ENCODE measurements around the gene TERT. TPM values are rescaled to one million over a fixed set of nuclear protein-coding genes. Genes with fewer than 3 reads are reported as not detected.

The TERT gene
- total RNA-seq, 2 donors from 2014 or later = not detected

DNA sequence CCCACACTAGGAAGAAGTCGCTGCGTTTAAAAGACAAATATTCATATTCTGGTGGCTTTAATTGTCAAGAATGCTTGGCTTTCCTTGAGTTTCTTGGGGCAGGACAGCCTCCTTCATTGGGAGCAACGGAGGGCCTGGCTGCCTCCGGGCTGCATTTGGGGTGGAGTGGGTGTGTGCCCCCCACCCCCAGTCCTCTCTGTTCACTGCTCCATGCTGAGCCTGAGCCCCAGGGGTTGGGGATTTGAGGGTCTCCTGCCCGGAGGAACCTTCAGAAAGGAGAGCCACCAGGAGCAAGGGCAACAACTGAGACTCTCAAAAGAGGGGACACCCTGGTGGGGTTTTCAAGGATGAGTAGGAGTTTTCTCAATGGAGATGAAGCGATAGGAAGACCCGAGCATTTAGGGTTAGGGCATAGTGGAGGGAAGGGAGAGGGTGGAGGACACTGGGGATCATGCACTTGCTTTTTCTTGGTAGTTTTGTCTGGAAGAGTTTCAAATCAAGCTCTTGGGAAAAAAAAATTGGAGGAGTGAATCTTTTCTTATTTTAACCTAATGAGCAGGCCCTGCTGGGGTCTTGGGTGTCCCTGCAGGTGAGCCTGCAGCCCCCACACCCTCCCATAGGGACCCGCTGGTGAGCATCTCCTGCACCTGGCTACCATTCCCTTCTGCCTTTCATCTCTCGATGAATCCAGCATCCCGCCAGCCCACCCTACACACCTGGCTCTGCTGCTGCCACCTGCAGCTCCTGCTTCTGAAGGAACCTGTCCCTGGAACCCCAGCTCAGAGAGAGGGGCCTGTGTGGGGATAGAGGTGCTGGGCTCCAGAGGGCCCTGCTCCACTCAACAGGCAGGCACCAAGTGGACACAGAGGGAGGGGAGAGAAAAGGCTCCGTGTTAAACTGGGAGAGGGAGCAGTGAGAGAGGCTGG, 89.3 kb downstream of the TERT start:
- no peaks in the 10 kb centered on the region for H3K36me3 ChIP-seq
- no peaks in the 10 kb centered on the region for H3K27me3 ChIP-seq (replicated peaks; ENCODE audit: insufficient read depth)
- no peak for ATAC-seq (ENCODE audit: insufficient number of reproducible peaks, low FRiP score, low read depth)
- H3K4me1 ChIP-seq (ENCODE audit: control insufficient read depth in 1 of 2, low read depth in 2 of 2) = no peaks in the 10 kb centered on the region
- TF ChIP-seq, protein P1, sequence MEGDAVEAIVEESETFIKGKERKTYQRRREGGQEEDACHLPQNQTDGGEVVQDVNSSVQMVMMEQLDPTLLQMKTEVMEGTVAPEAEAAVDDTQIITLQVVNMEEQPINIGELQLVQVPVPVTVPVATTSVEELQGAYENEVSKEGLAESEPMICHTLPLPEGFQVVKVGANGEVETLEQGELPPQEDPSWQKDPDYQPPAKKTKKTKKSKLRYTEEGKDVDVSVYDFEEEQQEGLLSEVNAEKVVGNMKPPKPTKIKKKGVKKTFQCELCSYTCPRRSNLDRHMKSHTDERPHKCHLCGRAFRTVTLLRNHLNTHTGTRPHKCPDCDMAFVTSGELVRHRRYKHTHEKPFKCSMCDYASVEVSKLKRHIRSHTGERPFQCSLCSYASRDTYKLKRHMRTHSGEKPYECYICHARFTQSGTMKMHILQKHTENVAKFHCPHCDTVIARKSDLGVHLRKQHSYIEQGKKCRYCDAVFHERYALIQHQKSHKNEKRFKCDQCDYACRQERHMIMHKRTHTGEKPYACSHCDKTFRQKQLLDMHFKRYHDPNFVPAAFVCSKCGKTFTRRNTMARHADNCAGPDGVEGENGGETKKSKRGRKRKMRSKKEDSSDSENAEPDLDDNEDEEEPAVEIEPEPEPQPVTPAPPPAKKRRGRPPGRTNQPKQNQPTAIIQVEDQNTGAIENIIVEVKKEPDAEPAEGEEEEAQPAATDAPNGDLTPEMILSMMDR (IDR thresholded peaks at IDR 0.05) = no peak
- no peaks in the 10 kb centered on the region for H3K9me3 ChIP-seq
- H3K27ac ChIP-seq = no peak overlapping the region
- DNase-seq (ENCODE audit: low spot score) = no peak
- H3K4me3 ChIP-seq = no peak overlapping the region

DNA sequence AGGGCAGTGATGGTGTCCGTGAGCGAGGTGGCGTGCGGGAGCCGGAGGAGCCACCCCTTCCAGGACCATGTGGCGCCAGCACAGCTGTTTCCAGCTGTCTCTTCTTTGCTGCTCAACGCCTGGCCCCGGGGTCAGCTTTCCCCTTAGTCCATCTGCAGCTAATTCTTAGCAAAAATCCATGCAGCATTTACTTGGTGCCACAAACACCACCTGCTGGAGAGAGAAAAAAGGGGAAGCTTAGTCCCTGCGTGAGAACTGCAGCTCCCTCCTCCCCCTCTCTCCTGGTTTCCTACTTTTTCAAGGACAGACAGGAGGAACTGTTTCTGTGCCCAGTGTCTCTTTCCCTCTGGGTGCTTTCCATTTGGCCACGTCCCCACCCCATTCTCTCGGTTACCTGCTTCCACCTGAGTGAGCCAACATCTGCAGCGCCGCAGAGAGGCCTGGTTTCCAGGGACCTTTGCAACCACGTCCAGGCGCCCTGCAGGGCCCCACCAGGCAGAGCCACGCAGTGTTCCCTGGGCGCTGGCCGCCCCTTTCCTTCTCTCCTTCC, 90.1 kb downstream of the TERT start:
- Histone ChIP-seq H3K27me3 (replicated peaks; ENCODE audit: insufficient read depth) (no peaks in the 10 kb centered on the region), H3K4me1 (ENCODE audit: control insufficient read depth in 1 of 2, low read depth in 2 of 2) (no peaks in the 10 kb centered on the region), H3K27ac (no peak overlapping the region), H3K9me3 (no peaks in the 10 kb centered on the region), H3K4me3 (no peak overlapping the region), H3K36me3 (no peaks in the 10 kb centered on the region)
- ATAC-seq (ENCODE audit: insufficient number of reproducible peaks, low FRiP score, low read depth) = no peak
- TF ChIP-seq, protein P1 (IDR thresholded peaks at IDR 0.05) = no peak
- DNase-seq (ENCODE audit: low spot score) = no peak

GRCh38 chr5:1203968-1204692, 90.7 kb downstream of the TERT start:
- DNase-seq (ENCODE audit: low spot score) (no peak), ATAC-seq (ENCODE audit: insufficient number of reproducible peaks, low FRiP score, low read depth) (no peak)
- Histone ChIP-seq H3K4me1 (ENCODE audit: control insufficient read depth in 1 of 2, low read depth in 2 of 2) (no peaks in the 10 kb centered on the region), H3K36me3 (no peaks in the 10 kb centered on the region), H3K9me3 (no peaks in the 10 kb centered on the region), H3K27me3 (replicated peaks; ENCODE audit: insufficient read depth) (no peaks in the 10 kb centered on the region), H3K27ac (no peak overlapping the region), H3K4me3 (no peak overlapping the region)
- TF ChIP-seq, protein P1 (IDR thresholded peaks at IDR 0.05) = no peak

DNA sequence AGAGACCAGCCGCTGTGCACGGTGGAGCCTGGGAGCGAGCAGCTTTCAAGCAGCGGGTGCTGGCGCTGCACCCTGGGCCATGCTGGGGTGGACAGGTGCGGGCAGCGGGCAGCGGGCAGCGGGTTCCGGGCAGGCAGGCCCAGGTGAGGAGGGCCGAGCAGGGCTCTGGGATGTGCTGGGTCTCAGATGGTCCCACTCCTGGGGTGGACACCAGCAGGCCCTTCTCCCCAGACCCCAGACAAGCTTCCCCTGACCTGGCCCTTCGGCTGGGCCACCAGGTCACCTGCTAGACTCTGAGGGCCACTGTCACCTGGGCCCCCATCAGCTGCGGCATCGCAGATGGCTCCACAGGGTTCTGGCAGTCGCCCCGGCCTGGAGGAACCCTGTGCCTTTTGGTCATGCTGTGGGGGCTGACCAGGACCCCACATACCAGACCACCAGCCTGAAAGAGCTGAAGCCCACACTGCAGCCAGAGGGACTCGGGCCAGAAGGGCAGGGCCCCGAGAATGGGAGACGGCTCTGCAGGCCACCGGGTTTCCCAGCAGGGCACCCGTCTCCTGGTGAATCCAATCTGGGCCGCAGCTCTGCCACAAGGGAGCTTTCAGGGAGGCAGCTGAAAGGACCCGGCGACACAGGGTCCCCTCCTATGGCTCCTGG, 91.4 kb downstream of the TERT start:
- TF ChIP-seq, protein P1 (IDR thresholded peaks at IDR 0.05) = no peak
- Histone ChIP-seq H3K4me1 (ENCODE audit: control insufficient read depth in 1 of 2, low read depth in 2 of 2) (no peaks in the 10 kb centered on the region), H3K27ac (no peak overlapping the region), H3K9me3 (no peaks in the 10 kb centered on the region), H3K36me3 (no peaks in the 10 kb centered on the region), H3K27me3 (replicated peaks; ENCODE audit: insufficient read depth) (no peaks in the 10 kb centered on the region), H3K4me3 (no peak overlapping the region)
- no peak for DNase-seq (ENCODE audit: low spot score)
- no peak for ATAC-seq (ENCODE audit: insufficient number of reproducible peaks, low FRiP score, low read depth)

Other genes starting within 250 kb of the TERT start
- 10 to 100 TPM; 18.4 to 34.6 TPM for gene SLC12A7, start 183.0 kb downstream of the TERT start, total RNA-seq
- not detected for gene SLC6A19, start 93.5 kb downstream of the TERT start, total RNA-seq
- gene SLC6A18, start 69.7 kb downstream of the TERT start, total RNA-seq = not detected
- gene CLPTM1L, start 50.0 kb upstream of the TERT start, total RNA-seq = 100 to 1,000 TPM; 117 to 155 TPM
- gene SLC6A3, start 150.4 kb upstream of the TERT start, total RNA-seq = under 1 TPM in 1 of 2 donors, not detected in 1; 0.14 TPM
- gene LPCAT1, start 228.9 kb upstream of the TERT start, total RNA-seq = 10 to 100 TPM; 53.9 to 54.6 TPM

All from thoracic aorta (tissue), 2 donors.